DND-41 (cell line): Measurements from ENCODE around the gene PAPSS2.
"Not testable (repeated sequence)": the region's sequence is repeated elsewhere in the genome, so short reads cannot be mapped to it uniquely, and the experiment has no call there.

Experiments used
- ATAC-seq: fragments of 200-7000 bp; cut with Tn5 transposase; 3 replicates; pipeline ENCODE4 v1.9.1; 2021; ENCODE audit warnings: low read depth; ENCODE audit not compliant: insufficient read depth
- DNase-seq: peaks from one replicate; pipeline ENCODE4 v3.0.0-alpha.2; 2020
- H2AFZ ChIP-seq: 2 replicates; pipeline ENCODE4 v1.6.0; 2012; ENCODE audit warnings: low read depth, low read length
- H3K27ac ChIP-seq: 2 replicates; pipeline ENCODE4 v1.5.1; 2012; ENCODE audit warnings: low read length, inconsistent platforms
- H3K27me3 ChIP-seq: fragments of 200-600 bp; sonication (generic); 2 replicates; pipeline ENCODE4 v1.6.0; 2012; ENCODE audit warnings: low read length, mild to moderate bottlenecking, inconsistent platforms; ENCODE audit not compliant: insufficient read depth, poor library complexity
- H3K36me3 ChIP-seq: 2 replicates; pipeline ENCODE4 v1.5.1; 2012; ENCODE audit warnings: low read length, inconsistent platforms; ENCODE audit not compliant: insufficient read depth
- H3K4me1 ChIP-seq: 2 replicates; pipeline ENCODE4 v1.5.1; 2012; ENCODE audit warnings: mild to moderate bottlenecking, low read length; ENCODE audit not compliant: insufficient read depth
- H3K4me2 ChIP-seq: 2 replicates; pipeline ENCODE4 v1.6.0; 2012; ENCODE audit warnings: mild to moderate bottlenecking, moderate library complexity, low read length, inconsistent platforms; ENCODE audit not compliant: insufficient read depth
- H3K4me3 ChIP-seq, 2 experiments: fragments of 200-600 bp in 1 of 2; shearing (Covaris generic) in 1 of 2; 2 replicates each; pipeline ENCODE4 v1.5.1; 2012 to 2016; ENCODE audit warnings: inconsistent platforms in 2 of 2, low read length in 2 of 2, mild to moderate bottlenecking in 2 of 2, low read depth in 1 of 2, moderate library complexity in 1 of 2
- H3K79me2 ChIP-seq: 2 replicates; pipeline ENCODE4 v1.6.0; 2012; ENCODE audit warnings: low read length, inconsistent platforms; ENCODE audit not compliant: insufficient read depth
- H3K9ac ChIP-seq: 2 replicates; pipeline ENCODE4 v1.6.0; 2012; ENCODE audit warnings: low read depth, mild to moderate bottlenecking, inconsistent platforms, low read length, moderate library complexity
- H3K9me3 ChIP-seq: 2 replicates; pipeline ENCODE4 v1.5.1; 2012; ENCODE audit warnings: low read length, moderate library complexity, mild to moderate bottlenecking, inconsistent platforms; ENCODE audit not compliant: insufficient read depth, severe bottlenecking
- H4K20me1 ChIP-seq: 2 replicates; pipeline ENCODE4 v1.6.0; 2012; ENCODE audit warnings: low read length; ENCODE audit not compliant: insufficient read depth
- EZH2 ChIP-seq: IDR thresholded peaks from 3 replicates; pipeline ENCODE4 v1.6.1; 2012; ENCODE audit warnings: borderline replicate concordance, low read depth, mild to moderate bottlenecking, moderate library complexity, low read length, inconsistent platforms; ENCODE audit not compliant: severe bottlenecking
- TF ChIP-seq, protein P1 (sequence below): IDR thresholded peaks from 2 replicates; pipeline ENCODE4 v1.5.1; 2012; ENCODE audit warnings: borderline replicate concordance, low read length, moderate library complexity, mild to moderate bottlenecking; ENCODE audit not compliant: poor library complexity, severe bottlenecking; ENCODE audit errors: extremely low read depth

Gene PAPSS2

DNA sequence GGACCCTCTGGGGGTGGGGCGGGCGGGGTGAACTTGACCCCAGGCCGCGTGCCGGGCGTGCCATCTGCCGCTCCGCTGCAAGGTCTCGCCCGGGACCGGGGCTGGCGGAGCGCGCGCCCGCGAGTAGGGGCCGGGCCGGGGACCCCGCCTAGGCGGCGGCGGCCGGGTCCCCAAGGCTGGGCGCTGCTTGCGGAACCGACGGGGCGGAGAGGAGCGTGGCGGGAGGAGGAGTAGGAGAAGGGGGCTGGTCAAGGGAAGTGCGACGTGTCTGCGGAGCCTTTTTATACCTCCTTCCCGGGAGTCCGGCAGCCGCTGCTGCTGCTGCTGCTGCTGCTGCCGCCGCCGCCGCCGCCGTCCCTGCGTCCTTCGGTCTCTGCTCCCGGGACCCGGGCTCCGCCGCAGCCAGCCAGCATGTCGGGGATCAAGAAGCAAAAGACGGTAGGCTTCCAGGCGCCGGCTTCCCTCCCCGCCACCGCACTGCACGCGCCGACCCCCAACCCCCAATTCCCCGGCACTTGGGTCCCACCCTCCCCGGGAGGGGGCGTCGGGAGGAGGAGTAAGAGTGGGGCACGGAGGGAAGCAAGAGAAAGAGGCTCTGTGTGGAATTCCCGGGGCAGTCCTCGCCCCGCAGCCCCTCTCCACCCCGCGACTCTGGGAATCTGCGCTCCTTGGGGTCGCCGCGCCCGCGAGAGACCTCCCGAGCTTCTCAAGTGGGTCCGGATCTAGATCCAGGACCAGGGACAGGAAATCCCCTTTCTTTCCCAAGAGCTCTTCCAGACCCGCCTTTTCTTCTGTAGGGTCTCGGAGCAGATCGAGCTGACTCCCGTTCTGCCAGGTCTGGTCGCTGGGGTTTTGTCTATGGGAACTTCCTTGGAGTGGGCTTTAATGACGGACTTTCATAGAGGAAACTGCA is at the start of gene PAPSS2:
Gene PAPSS2 (plus strand): TSS at position 308 of the 913 bp plus-strand sequence. CDS start 104 bp downstream, at position 412.
- Histone ChIP-seq H3K79me2 (no peaks in the 10 kb centered on the region), H3K27ac (no peak within 1 kb of the TSS), H3K9ac (no peak within 1 kb of the TSS), H3K36me3 (no peaks in the 10 kb centered on the region), H4K20me1 (no peaks in the 10 kb centered on the region), H2AFZ (no peak within 1 kb of the TSS), H3K4me2 (no peak within 1 kb of the TSS), H3K4me3 (no peak within 1 kb of the TSS), H3K9me3 (no peaks in the 10 kb centered on the region), H3K27me3 (peaks cover 14% of the 10 kb centered on the region), H3K4me1 (no peaks in the 10 kb centered on the region)
- DNase-seq (no peak), ATAC-seq (no peak)
- TF ChIP-seq, protein P1, sequence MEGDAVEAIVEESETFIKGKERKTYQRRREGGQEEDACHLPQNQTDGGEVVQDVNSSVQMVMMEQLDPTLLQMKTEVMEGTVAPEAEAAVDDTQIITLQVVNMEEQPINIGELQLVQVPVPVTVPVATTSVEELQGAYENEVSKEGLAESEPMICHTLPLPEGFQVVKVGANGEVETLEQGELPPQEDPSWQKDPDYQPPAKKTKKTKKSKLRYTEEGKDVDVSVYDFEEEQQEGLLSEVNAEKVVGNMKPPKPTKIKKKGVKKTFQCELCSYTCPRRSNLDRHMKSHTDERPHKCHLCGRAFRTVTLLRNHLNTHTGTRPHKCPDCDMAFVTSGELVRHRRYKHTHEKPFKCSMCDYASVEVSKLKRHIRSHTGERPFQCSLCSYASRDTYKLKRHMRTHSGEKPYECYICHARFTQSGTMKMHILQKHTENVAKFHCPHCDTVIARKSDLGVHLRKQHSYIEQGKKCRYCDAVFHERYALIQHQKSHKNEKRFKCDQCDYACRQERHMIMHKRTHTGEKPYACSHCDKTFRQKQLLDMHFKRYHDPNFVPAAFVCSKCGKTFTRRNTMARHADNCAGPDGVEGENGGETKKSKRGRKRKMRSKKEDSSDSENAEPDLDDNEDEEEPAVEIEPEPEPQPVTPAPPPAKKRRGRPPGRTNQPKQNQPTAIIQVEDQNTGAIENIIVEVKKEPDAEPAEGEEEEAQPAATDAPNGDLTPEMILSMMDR: no peak
- no peak for TF ChIP-seq EZH2

DNA sequence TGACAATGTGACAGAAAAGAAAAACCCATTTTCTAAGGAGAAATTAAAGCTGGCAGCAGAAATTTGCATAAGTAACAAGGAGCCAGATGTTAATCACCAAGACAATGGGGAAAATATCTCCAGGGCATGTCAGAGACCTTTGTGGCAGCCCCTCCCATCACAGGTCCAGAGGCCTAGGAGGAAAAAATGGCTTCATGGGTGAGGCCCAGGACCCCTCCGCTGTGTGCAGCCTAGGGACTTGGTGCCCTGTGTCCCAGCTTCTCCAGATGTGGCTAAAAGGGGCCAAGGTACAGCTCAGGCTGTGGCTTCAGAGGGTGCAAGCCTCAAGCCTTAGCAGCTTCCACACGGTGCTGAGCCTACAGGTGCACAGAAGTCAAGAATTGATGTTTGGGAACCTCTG is 48.3 kb upstream of the PAPSS2 start:
- H3K4me3 ChIP-seq, H3K27me3 ChIP-seq, H3K9ac ChIP-seq, H4K20me1 ChIP-seq, ATAC-seq, H3K79me2 ChIP-seq, H2AFZ ChIP-seq, H3K4me1 ChIP-seq, H3K4me2 ChIP-seq, DNase-seq, H3K9me3 ChIP-seq, H3K36me3 ChIP-seq, H3K27ac ChIP-seq: not testable (repeated sequence)

DNA sequence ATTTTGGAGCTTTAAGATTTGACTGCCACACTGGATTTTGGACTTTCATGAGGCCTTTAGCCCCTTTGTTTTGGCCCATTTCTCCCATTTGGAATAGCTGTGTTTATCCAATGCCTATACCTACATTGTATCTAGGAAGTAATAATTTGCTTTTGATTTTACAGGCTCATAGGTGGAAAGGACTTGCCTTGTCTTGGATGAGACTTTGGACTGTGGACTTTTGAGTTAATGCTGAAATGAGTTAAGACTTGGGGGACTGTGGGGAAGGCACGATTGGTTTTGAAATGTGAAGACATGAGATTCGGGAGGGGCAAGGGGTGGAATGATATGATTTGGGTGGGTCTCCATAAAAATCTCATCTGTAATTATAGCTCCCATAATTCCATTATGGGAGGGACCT is 47.6 kb upstream of the PAPSS2 start:
- H3K9me3 ChIP-seq: no peaks in the 10 kb centered on the region
- no peak overlapping the region for H3K27ac ChIP-seq
- no peak for DNase-seq

DNA sequence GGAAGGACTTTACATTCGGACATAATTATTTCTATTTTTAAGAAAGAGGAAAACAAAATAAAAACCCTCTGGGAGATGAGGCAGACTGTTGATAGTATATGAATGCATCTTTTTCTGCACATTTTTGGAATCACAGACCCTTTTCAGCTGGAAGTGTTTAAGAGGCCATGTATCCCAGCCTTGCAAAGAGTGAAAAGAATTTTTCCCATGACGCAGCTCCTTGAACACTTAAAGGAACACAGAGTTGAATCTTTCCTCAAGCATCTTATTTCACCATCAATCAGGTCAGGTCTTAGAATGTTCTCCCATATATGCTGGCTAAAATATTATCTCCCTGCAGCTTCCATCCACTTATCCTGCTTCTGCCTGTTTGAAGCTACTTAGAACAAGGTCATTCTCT is 45.9 kb upstream of the PAPSS2 start:
- no peaks in the 10 kb centered on the region for H3K4me1 ChIP-seq
- no peak overlapping the region for H3K4me2 ChIP-seq
- H3K4me3 ChIP-seq: no peak overlapping the region
- no peak for ATAC-seq
- H4K20me1 ChIP-seq: no peaks in the 10 kb centered on the region
- H2AFZ ChIP-seq: no peak overlapping the region
- H3K27me3 ChIP-seq: peaks cover 25% of the 10 kb centered on the region
- DNase-seq: no peak
- no peak overlapping the region for H3K27ac ChIP-seq
- TF ChIP-seq, protein P1: no peak
- TF ChIP-seq EZH2: no peak
- H3K9me3 ChIP-seq: no peaks in the 10 kb centered on the region
- no peaks in the 10 kb centered on the region for H3K36me3 ChIP-seq
- no peak overlapping the region for H3K9ac ChIP-seq
- no peaks in the 10 kb centered on the region for H3K79me2 ChIP-seq

More for the DNA sequence above, 47.6 kb upstream of the PAPSS2 start:
- H3K79me2 ChIP-seq: no peaks in the 10 kb centered on the region
- H3K4me2 ChIP-seq: no peak overlapping the region
- TF ChIP-seq, protein P1: no peak
- TF ChIP-seq EZH2: no peak
- H3K27me3 ChIP-seq: peaks cover 14% of the 10 kb centered on the region
- H4K20me1 ChIP-seq: no peaks in the 10 kb centered on the region
- no peak overlapping the region for H3K9ac ChIP-seq
- H3K4me1 ChIP-seq: no peaks in the 10 kb centered on the region
- no peak overlapping the region for H2AFZ ChIP-seq
- no peak overlapping the region for H3K4me3 ChIP-seq
- ATAC-seq: no peak
- H3K36me3 ChIP-seq: no peaks in the 10 kb centered on the region
